HK-2 (cell line): ENCODE measurements around the gene EEF2KMT.
"Not testable (repeated sequence)": the region's sequence is repeated elsewhere in the genome, so short reads cannot be mapped to it uniquely, and the experiment has no call there.

Experiments
- DNase-seq: peaks from one replicate; pipeline ENCODE4 v3.0.0-alpha.2; 2018; ENCODE audit not compliant: unreplicated experiment

EEF2KMT gene

DNA sequence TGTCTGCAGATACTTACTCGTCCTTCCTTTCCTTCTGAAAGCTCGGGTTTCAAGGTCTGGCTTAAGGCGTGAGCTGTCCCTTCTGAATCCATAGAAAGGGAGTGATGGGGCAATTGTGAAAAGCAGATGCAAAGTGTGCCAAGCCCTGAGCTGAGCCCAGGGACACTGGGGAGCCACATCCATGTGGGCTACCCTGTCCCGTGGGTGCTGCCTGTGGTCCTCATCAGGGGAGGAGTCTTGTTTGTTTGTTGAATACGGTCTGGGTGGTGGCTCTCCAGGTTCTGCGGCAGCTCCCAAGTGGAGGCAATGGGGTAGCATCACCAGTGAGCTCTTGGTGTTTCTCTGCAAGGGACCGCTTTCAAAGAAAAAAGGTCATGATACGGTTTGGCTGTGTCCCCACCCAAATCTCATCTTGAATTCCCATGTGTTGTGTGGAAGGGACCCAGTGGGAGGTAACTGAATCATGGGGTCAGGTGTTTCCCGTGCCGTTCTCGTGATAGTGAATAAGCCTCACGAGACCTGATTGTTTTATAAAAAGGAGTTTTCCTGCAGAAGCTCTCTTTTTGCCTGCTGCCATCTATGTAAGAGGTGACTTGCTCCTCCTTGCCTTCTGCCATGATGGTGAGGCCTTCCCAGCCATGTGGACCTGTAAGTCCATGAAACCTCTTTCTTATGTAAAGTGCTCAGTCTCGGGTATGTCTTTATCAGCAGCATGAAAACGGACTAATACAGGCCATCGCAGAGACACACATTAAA, 27.0 kb downstream of the EEF2KMT start:
- no peak for DNase-seq

GRCh38 chr16:5069854-5070253, 27.7 kb downstream of the EEF2KMT start:
- no peak for DNase-seq

GRCh38 chr16:5069048-5069447, 28.5 kb downstream of the EEF2KMT start:
- no peak for DNase-seq

- no peak for DNase-seq
Measured at GRCh38 chr16:5066511-5066910, 31.1 kb downstream of the EEF2KMT start.

- no peak for DNase-seq
Measured at GRCh38 chr16:5065813-5066212, 31.8 kb downstream of the EEF2KMT start, which contains the start of gene C16orf89. TSS of gene C16orf89 (minus strand) at chr16:5065956. CDS start at chr16:5065908, 48 bp downstream.

GRCh38 chr16:5065326-5065725, 32.3 kb downstream of the EEF2KMT start:
- no peak for DNase-seq

GRCh38 chr16:5064915-5065314, 32.7 kb downstream of the EEF2KMT start:
- DNase-seq = no peak

- no peak for DNase-seq
Measured at GRCh38 chr16:5062790-5063765, 34.5 kb downstream of the EEF2KMT start.

DNA sequence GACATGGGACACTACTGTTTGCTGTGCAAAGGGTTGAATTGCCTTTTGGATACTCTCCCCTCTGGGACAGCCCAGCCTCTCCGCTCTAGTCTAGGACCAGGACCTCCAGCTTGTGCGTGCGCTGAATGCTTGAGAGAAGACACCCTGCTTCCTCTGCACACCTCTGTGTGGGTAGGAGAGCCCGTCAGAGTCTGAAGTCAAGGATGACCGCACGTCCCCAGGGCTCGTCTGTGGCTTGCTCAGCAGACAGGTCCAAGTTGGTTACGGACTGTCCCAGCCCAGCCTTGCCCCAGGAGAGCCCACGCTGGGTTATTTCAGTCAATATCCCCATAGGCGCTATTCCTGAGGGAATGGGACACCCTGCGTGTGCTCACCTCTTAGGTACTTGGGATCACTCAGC, 35.5 kb downstream of the EEF2KMT start:
- DNase-seq = no peak

DNA sequence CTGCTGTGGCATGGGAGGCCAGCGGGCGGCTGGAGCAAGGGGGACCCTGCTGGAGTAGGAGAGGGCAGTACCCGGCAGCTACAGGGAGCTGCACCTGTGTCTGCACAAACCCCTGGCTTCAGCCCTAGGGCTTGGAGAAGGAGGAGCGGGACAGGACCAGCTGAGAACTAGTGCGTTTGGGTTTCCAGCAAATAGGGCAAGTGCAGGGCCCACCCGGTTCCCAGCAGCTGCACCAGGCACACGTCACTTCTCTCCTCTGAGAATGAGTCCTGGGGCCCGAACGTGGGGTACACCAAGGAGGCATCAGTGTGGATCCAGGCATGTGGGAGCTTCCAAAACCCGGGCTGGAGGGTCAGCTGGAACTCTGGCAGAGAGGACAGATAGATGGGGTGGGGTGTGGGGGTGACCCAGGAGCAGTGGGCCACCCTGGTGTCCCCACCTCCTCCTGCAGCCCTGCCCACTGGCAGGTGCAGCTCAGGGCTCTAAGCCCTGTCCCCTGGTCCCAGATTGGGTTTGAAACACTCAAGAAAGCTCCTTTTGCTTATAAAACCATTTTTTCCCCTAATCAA, 37.4 kb downstream of the EEF2KMT start:
- no peak for DNase-seq

- no peak for DNase-seq
Measured at GRCh38 chr16:5059386-5060072, 38.1 kb downstream of the EEF2KMT start.

DNA sequence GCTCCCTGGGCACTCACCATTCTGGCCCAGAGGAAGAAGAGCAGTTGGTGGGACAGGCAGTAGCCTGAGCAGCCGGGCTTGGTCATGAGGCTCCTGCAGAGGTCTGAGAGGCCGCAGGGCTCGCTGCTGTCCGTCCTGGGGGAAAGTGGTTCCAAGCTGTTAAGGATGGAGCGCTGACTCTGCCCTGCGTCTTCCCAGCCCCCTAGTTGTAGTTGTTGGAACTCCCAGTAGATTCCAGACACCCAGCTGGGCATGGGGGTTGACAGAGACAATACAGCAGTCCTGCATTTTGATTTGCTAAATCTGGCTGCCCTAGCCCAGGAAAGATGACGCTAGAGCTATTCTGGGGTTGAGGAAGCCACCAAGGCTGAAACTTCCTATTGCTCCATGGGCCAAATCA, 39.1 kb downstream of the EEF2KMT start:
- DNase-seq = no peak

- DNase-seq = no peak
Measured at GRCh38 chr16:5056352-5056751, 41.2 kb downstream of the EEF2KMT start.

GRCh38 chr16:5054876-5055865, 42.4 kb downstream of the EEF2KMT start:
- DNase-seq = no peak

- no peak for DNase-seq
Measured at GRCh38 chr16:5046914-5047313, 50.7 kb downstream of the EEF2KMT start.

GRCh38 chr16:5045499-5046115, 52.0 kb downstream of the EEF2KMT start:
- DNase-seq = no peak

- DNase-seq = not testable (repeated sequence)
Measured at GRCh38 chr16:5044581-5044980, 53.0 kb downstream of the EEF2KMT start.

- DNase-seq = no peak
Measured at GRCh38 chr16:5044011-5044540, 53.5 kb downstream of the EEF2KMT start.

- DNase-seq = no peak
Measured at GRCh38 chr16:5042574-5043171, 54.9 kb downstream of the EEF2KMT start.
